ENCODE measurements around the gene NT5C2. TPM values are rescaled to one million over a fixed set of nuclear protein-coding genes. Genes with fewer than 3 reads are reported as not detected.

NT5C2 gene
- total and polyA plus RNA-seq, 2 donors (not counting 1 experiment from before 2014, with no cell fraction given): 38.6 to 80.8 TPM

GRCh38 chr10:103047381-103047780 is 145.7 kb downstream of the NT5C2 start:
- Histone ChIP-seq H3K9ac (ENCODE audit: low read length) (no peak overlapping the region), H3K4me2 (replicated peaks; ENCODE audit: low read depth, low read length, poor library complexity, severe bottlenecking) (no peak overlapping the region), H3K79me2 (ENCODE audit: control insufficient read depth, insufficient read depth, low read length) (no peaks in the 10 kb centered on the region), H4K20me1 (ENCODE audit: control insufficient read depth, insufficient read depth, low read length, poor library complexity, severe bottlenecking) (no peaks in the 10 kb centered on the region), H3K4me1 (ENCODE audit: control insufficient read depth in 2 of 2, insufficient read depth in 2 of 2, low read length in 2 of 2) (peaks cover under 1 to 2% of the 10 kb centered on the region in 2 donors), H3K9me3 (ENCODE audit: control extremely low read depth in 1 of 3, control insufficient read depth in 2 of 3, insufficient read depth in 1 of 3, low read length in 2 of 3) (no peaks in the 10 kb centered on the region), H3K36me3 (replicated peaks in 1 of 2; ENCODE audit: control extremely low read depth in 1 of 2, control insufficient read depth in 1 of 2, extremely low read depth in 1 of 2, insufficient read depth in 2 of 2, low read length in 1 of 2) (peaks cover 1 to 2% of the 10 kb centered on the region in 2 experiments), H3K27me3 (replicated peaks in 1 of 4; ENCODE audit: control extremely low read depth in 1 of 4, control insufficient read depth in 3 of 4, insufficient read depth in 4 of 4, low read length in 3 of 4) (no peaks in the 10 kb centered on the region), H3K27ac (ENCODE audit: low read length in 2 of 2) (no peak overlapping the region), H3K4me3 (ENCODE audit: control extremely low read depth in 1 of 5, extremely low read depth in 1 of 5, insufficient read depth in 1 of 5, low read depth in 2 of 5, low read length in 4 of 5) (no peak overlapping the region), H2AFZ (ENCODE audit: insufficient read depth, low read depth, low read length, poor library complexity, severe bottlenecking) (no peak overlapping the region)
- ChIA-PET CTCF (interaction anchor here (1.2 kb wide), 1 partner anchor 23 kb away, joined by 3 read pairs; no protein-coding TSS in a partner anchor), POLR2A (no interaction called here)
- Mint-ChIP-seq H3K4me1 (peaks cover 5% of the 10 kb centered on the region), H3K4me3 (no peak overlapping the region), H3K27ac (no peak overlapping the region), H3K9me3 (ENCODE audit: insufficient read depth) (no peaks in the 10 kb centered on the region), H3K27me3 (no peaks in the 10 kb centered on the region)
- intact Hi-C loops (cut with micrococcal nuclease): no loop called here
- TF ChIP-seq, protein P1, sequence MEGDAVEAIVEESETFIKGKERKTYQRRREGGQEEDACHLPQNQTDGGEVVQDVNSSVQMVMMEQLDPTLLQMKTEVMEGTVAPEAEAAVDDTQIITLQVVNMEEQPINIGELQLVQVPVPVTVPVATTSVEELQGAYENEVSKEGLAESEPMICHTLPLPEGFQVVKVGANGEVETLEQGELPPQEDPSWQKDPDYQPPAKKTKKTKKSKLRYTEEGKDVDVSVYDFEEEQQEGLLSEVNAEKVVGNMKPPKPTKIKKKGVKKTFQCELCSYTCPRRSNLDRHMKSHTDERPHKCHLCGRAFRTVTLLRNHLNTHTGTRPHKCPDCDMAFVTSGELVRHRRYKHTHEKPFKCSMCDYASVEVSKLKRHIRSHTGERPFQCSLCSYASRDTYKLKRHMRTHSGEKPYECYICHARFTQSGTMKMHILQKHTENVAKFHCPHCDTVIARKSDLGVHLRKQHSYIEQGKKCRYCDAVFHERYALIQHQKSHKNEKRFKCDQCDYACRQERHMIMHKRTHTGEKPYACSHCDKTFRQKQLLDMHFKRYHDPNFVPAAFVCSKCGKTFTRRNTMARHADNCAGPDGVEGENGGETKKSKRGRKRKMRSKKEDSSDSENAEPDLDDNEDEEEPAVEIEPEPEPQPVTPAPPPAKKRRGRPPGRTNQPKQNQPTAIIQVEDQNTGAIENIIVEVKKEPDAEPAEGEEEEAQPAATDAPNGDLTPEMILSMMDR (IDR thresholded peaks at IDR 0.05): no peak
- no peak for TF ChIP-seq EZH2 (IDR thresholded peaks at IDR 0.05; ENCODE audit: borderline replicate concordance, insufficient read depth, low read depth, low read length, poor library complexity, severe bottlenecking)
- DNase-seq (no peak), ATAC-seq (ENCODE audit: low read depth) (no peak)
- no CpG with 5 or more reads among the region's 3 CpGs for WGBS (ENCODE audit: insufficient coverage)

- Histone ChIP-seq H3K9ac (ENCODE audit: low read length) (no peak overlapping the region), H3K27me3 (replicated peaks in 1 of 4; ENCODE audit: control extremely low read depth in 1 of 4, control insufficient read depth in 3 of 4, insufficient read depth in 4 of 4, low read length in 3 of 4) (no peaks in the 10 kb centered on the region), H3K4me2 (replicated peaks; ENCODE audit: low read depth, low read length, poor library complexity, severe bottlenecking) (no peak overlapping the region), H3K4me1 (ENCODE audit: control insufficient read depth in 2 of 2, insufficient read depth in 2 of 2, low read length in 2 of 2) (peaks cover 3 to 4% of the 10 kb centered on the region in 2 donors), H4K20me1 (ENCODE audit: control insufficient read depth, insufficient read depth, low read length, poor library complexity, severe bottlenecking) (no peaks in the 10 kb centered on the region), H3K36me3 (replicated peaks in 1 of 2; ENCODE audit: control extremely low read depth in 1 of 2, control insufficient read depth in 1 of 2, extremely low read depth in 1 of 2, insufficient read depth in 2 of 2, low read length in 1 of 2) (peaks cover 1 to 2% of the 10 kb centered on the region in 2 experiments), H2AFZ (ENCODE audit: insufficient read depth, low read depth, low read length, poor library complexity, severe bottlenecking) (no peak overlapping the region), H3K9me3 (ENCODE audit: control extremely low read depth in 1 of 3, control insufficient read depth in 2 of 3, insufficient read depth in 1 of 3, low read length in 2 of 3) (no peaks in the 10 kb centered on the region), H3K79me2 (ENCODE audit: control insufficient read depth, insufficient read depth, low read length) (no peaks in the 10 kb centered on the region), H3K27ac (ENCODE audit: low read length in 2 of 2) (no peak overlapping the region), H3K4me3 (ENCODE audit: control extremely low read depth in 1 of 5, extremely low read depth in 1 of 5, insufficient read depth in 1 of 5, low read depth in 2 of 5, low read length in 4 of 5) (no peak overlapping the region)
- TF ChIP-seq, protein P1 (IDR thresholded peaks at IDR 0.05): no peak
- no peak for TF ChIP-seq EZH2 (IDR thresholded peaks at IDR 0.05; ENCODE audit: borderline replicate concordance, insufficient read depth, low read depth, low read length, poor library complexity, severe bottlenecking)
- H3K4me1 Mint-ChIP-seq: peaks cover 12% of the 10 kb centered on the region
- WGBS (ENCODE audit: insufficient coverage): no CpG with 5 or more reads among the region's 3 CpGs
- intact Hi-C loops (cut with micrococcal nuclease): no loop called here
- POLR2A ChIA-PET: no interaction called here
- no peak overlapping the region for H3K4me3 Mint-ChIP-seq
- ATAC-seq (ENCODE audit: low read depth) (no peak), DNase-seq (no peak)
- CTCF ChIA-PET: no interaction called here
- H3K27ac Mint-ChIP-seq: no peak overlapping the region
- H3K9me3 Mint-ChIP-seq (ENCODE audit: insufficient read depth): no peaks in the 10 kb centered on the region
- no peaks in the 10 kb centered on the region for H3K27me3 Mint-ChIP-seq
Observed at GRCh38 chr10:103045961-103046360, 147.1 kb downstream of the NT5C2 start.

All from B cell (primary cell).